RWPE1 (cell line): Measurements from ENCODE around the gene GRID1.

Source experiments
- CTCF ChIA-PET: fragments of 350-600 bp; sonication (Branson Sonifier 250); formaldehyde crosslinking; extraction: SDS; loops from one replicate; lab custom pipeline; 2021; lab: Yijun Ruan, JAX
- POLR2A ChIA-PET: fragments of 400-600 bp; formaldehyde crosslinking; extraction: SDS; loops from one replicate; lab custom pipeline; 2020; ENCODE audit warnings: antibody characterized with exemption; ENCODE audit not compliant: low non-redundant PET; lab: Yijun Ruan, JAX
- DNase-seq: peaks from one replicate; pipeline ENCODE4 v3.0.0; 2012; ENCODE audit warnings: low spot score
- H3K27ac ChIP-seq: fragments of 450-650 bp; 2 replicates; pipeline ENCODE4 v1.5.1; 2017
- TF ChIP-seq, protein P1 (sequence below): fragments of 450-650 bp; conservative IDR thresholded peaks from 2 replicates; pipeline ENCODE4 v1.5.1; 2017; ENCODE audit warnings: low read depth, mild to moderate bottlenecking

GRID1 gene

DNA sequence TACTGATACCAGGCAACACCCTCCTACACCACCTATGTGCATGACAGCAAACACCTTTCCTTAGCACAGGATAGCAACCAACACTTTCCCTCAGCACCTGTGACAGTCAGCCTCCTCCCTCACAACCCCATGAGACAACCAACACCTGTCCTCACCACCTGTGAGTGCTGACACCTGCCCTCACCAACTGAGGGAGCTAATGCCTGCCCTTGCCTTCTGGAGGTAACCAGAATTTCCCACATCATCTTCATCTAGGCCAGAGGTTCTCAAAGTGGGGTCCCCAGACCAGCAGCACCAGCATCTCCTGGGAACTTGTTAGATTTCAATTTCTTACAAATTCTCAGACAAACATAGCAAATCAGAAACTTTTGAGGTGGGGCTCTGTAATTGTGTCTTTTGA lies 112.5 kb downstream of the GRID1 start:
- no peak overlapping the region for H3K27ac ChIP-seq
- DNase-seq, result no peak
- ChIA-PET POLR2A (no interaction called here), CTCF (interaction anchor here (0.7 kb wide), 2 partner anchors 18 to 113 kb away, joined by 3 to 4 read pairs; no protein-coding TSS in a partner anchor)
- TF ChIP-seq, protein P1, sequence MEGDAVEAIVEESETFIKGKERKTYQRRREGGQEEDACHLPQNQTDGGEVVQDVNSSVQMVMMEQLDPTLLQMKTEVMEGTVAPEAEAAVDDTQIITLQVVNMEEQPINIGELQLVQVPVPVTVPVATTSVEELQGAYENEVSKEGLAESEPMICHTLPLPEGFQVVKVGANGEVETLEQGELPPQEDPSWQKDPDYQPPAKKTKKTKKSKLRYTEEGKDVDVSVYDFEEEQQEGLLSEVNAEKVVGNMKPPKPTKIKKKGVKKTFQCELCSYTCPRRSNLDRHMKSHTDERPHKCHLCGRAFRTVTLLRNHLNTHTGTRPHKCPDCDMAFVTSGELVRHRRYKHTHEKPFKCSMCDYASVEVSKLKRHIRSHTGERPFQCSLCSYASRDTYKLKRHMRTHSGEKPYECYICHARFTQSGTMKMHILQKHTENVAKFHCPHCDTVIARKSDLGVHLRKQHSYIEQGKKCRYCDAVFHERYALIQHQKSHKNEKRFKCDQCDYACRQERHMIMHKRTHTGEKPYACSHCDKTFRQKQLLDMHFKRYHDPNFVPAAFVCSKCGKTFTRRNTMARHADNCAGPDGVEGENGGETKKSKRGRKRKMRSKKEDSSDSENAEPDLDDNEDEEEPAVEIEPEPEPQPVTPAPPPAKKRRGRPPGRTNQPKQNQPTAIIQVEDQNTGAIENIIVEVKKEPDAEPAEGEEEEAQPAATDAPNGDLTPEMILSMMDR, result no peak

DNA sequence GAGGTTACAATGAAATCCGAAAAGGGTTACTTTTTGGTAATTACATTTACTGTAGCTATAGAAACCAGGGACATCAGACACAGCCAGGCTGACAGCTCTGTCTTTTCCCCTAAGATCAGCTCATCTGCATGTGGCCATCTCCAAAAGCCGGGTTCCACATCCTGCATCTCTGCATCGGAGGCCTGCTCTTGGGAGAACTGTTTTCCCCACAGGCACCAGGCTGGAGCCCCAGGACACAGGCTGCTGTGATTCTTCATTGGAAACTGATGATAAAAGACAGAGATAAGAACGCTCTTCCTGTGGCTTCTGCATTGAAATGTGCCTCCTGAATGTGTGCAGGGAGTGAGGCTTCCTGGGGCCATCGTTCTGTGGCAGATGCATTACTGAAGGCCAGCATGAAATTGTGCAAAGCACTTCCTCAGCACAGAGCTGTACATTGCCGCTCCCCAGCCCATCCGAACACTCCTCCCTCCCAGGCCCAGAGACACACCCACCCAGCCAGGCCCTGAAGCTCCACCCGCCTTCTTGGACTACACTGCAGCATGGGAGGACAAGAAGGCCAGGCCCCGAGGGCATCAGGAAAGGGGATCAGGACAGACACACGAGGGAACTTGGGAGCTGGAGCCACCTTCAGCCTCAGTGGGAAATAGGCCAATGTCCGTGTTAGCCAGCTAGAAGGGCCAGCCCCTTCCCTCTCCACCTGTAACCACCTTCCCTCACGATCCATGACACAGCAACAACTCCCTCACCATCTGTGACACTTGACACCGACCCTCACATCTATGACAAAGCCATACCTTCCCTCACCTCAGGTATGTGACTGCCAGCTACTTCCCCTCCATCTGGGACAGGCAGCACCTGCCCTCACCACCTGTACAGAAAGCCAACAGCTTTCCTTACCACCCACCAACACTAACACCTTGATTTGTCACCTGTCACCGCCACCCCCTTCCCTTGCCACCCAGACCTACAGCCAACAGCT lies 113.2 kb downstream of the GRID1 start:
- TF ChIP-seq, protein P1, result no peak
- DNase-seq, result no peak
- no peak overlapping the region for H3K27ac ChIP-seq
- POLR2A ChIA-PET, result no interaction called here
- CTCF ChIA-PET, result interaction anchor here (0.7 to 0.9 kb wide), 2 partner anchors 18 to 377 kb away, joined by 3 read pairs; no protein-coding TSS in a partner anchor

DNA sequence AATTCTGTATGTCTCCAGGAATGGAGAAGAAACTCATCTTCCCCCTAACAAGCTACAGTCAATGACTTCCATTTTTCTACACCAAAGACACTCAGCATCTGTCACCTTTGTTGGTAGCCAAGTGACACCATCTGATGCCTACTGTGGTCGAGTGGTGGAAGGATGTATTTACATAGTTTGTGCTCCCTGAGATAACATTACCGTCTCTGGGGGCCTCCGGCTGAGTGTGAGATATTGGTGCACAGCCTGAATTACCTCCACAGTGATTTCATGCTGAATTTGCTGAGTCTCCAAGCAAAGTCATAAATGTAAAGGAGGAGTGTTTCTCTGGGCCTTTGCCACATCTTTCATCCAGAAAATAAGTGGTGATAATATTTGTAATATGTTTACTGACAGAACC lies 114.0 kb downstream of the GRID1 start:
- no peak overlapping the region for H3K27ac ChIP-seq
- no peak for DNase-seq
- POLR2A ChIA-PET, result no interaction called here
- TF ChIP-seq, protein P1, result no peak
- CTCF ChIA-PET, result no interaction called here

DNA sequence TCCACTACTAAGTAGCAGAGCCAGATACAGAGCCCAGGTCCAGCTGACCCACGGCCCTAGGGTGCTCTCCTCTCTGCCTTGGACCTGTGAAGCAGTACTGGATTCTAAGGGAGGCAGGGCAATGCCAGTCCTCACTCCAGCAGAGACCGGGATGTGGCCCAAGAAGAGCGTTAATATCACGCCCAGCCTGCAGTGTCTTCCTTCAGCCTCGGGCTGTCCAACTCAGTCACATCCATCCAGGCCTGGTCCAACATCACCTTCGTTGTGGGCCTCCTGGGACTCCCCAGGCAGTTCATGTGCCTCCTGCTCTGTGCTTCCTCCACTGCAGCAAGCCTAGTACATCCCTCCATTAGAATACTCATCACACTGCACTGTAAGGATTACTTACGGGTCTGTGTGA lies 114.5 kb downstream of the GRID1 start:
- H3K27ac ChIP-seq, result no peak overlapping the region
- DNase-seq, result no peak
- TF ChIP-seq, protein P1, result no peak
- CTCF ChIA-PET, result no interaction called here
- POLR2A ChIA-PET, result no interaction called here

DNA sequence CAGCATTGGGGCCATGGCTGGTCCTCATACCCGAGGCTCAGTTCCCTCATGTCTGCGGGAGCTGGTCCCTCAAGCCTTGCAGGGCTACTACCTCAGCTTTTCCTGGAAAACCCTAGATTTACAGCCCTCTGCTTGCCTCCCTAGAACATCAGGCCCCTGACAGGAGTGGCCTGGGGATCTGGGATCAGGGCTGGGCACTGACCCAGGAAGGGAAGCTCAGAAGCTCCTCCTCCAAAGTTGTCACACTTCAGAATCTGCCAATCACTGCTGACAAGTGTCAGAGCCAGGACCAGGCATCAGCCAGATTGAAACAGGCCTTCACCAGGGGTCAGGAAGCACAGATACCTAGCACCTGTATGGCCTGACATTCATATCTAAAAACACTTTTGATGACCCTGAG lies 115.2 kb downstream of the GRID1 start:
- no peak for DNase-seq
- TF ChIP-seq, protein P1, result no peak
- H3K27ac ChIP-seq, result no peak overlapping the region
- POLR2A ChIA-PET, result no interaction called here
- CTCF ChIA-PET, result no interaction called here

DNA sequence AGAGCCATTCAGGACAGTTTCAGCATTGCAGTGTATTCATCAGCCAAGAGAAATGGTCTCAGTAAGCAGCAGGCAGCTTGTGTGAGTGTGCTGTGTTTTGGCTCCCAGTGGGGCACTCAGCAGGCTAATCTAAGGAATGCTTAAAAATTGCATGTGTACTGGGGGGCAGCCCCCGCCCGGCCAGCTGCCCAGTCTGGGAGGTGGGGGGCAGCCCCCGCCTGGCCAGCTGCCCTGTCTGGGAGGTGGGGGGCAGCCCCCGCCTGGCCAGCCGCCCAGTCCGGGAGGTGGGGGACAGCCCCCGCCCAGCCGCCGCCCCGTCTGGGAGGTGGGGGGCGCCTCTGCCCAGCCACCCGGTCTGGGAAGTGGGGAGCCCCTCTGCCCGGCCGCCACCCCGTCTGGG lies 116.2 kb downstream of the GRID1 start:
- POLR2A ChIA-PET, result no interaction called here
- CTCF ChIA-PET, result no interaction called here
- no peak overlapping the region for H3K27ac ChIP-seq
- TF ChIP-seq, protein P1, result no peak
- DNase-seq, result no peak
